Thoracic aorta (tissue), 2 donors: Measurements from ENCODE around the gene HHLA2. TPM values are rescaled to one million over a fixed set of nuclear protein-coding genes. Genes with fewer than 3 reads are reported as not detected.
"Not testable (repeated sequence)": the region's sequence is repeated elsewhere in the genome, so short reads cannot be mapped to it uniquely, and the experiment has no call there.

ENCODE experiments used
- ATAC-seq: fragments of 150-250 bp; one replicate; pipeline ENCODE4 v1.8.0; 2017; ENCODE audit warnings: low read depth; ENCODE audit not compliant: insufficient number of reproducible peaks, low FRiP score
- DNase-seq: peaks from one replicate; pipeline ENCODE4 v3.0.0-alpha.2; 2020; ENCODE audit warnings: low spot score
- H3K27ac ChIP-seq, 2 donors: fragments of 200-600 bp; sonication (generic); 1 replicate in 1 of 2; 2 replicates in 1 of 2; pipeline ENCODE4 v1.5.1; 2016; ENCODE audit warnings: mild to moderate bottlenecking in 2 of 2, moderate library complexity in 2 of 2
- H3K27me3 ChIP-seq: fragments of 200-600 bp; sonication (generic); replicated peaks from 2 replicates; pipeline ENCODE4 v1.6.0; 2016; ENCODE audit warnings: mild to moderate bottlenecking; ENCODE audit not compliant: insufficient read depth
- H3K36me3 ChIP-seq: fragments of 200-600 bp; sonication (generic); one replicate; pipeline ENCODE4 v1.5.1; 2016
- H3K4me1 ChIP-seq, 2 donors: fragments of 200-600 bp; sonication (generic); 1 replicate in 1 of 2; 2 replicates in 1 of 2; pipeline versions ENCODE4 v1.5.1 to v1.6.0; 2016; ENCODE audit warnings: low read depth in 2 of 2, mild to moderate bottlenecking in 1 of 2; ENCODE audit not compliant: control insufficient read depth in 1 of 2
- H3K4me3 ChIP-seq: fragments of 200-600 bp; sonication (generic); 2 replicates; pipeline ENCODE4 v1.5.1; 2016; ENCODE audit warnings: mild to moderate bottlenecking
- H3K9me3 ChIP-seq: fragments of 200-600 bp; sonication (generic); 2 replicates; pipeline ENCODE4 v1.5.1; 2016
- total RNA-seq, 2 donors: library from RNA; depleted of rRNA; stranded (reverse); fragments of >200 nt; gene quantifications; one replicate each; pipeline versions ENCODE4 v1.1.0 to v1.2.3, GENCODE V29; 2016
- TF ChIP-seq, protein P1 (sequence below): fragments of 200-600 bp; sonication (generic); IDR thresholded peaks from one replicate; pipeline ENCODE4 v1.5.1; 2019; ENCODE audit warnings: antibody characterized with exemption

The HHLA2 gene
- total RNA-seq, 2 donors from 2014 or later = not detected

DNA sequence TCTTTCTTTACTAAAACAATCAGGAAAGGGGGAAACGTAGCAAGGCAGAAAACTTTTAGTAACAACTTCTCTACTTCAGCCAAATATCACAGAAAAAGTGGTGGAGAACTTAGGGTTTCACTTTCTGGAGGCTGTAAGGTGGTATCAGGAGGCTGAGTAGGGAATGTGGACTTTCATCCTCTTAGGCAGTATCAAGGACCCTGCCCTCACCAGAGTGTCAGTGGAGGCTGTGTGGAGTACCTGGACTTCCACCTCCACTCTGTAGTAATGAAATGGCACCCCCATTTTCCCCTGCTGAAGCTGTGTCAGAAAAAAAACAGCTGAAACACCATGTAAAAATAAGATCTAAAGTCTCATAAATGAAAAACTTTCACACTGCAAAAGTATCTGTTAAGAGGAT is 11.2 kb upstream of the HHLA2 start:
- Histone ChIP-seq H3K27ac (no peak overlapping the region), H3K36me3 (no peaks in the 10 kb centered on the region), H3K27me3 (no peaks in the 10 kb centered on the region), H3K4me1 (no peaks in the 10 kb centered on the region), H3K4me3 (no peak overlapping the region), H3K9me3 (no peaks in the 10 kb centered on the region)
- no peak for ATAC-seq
- TF ChIP-seq, protein P1, sequence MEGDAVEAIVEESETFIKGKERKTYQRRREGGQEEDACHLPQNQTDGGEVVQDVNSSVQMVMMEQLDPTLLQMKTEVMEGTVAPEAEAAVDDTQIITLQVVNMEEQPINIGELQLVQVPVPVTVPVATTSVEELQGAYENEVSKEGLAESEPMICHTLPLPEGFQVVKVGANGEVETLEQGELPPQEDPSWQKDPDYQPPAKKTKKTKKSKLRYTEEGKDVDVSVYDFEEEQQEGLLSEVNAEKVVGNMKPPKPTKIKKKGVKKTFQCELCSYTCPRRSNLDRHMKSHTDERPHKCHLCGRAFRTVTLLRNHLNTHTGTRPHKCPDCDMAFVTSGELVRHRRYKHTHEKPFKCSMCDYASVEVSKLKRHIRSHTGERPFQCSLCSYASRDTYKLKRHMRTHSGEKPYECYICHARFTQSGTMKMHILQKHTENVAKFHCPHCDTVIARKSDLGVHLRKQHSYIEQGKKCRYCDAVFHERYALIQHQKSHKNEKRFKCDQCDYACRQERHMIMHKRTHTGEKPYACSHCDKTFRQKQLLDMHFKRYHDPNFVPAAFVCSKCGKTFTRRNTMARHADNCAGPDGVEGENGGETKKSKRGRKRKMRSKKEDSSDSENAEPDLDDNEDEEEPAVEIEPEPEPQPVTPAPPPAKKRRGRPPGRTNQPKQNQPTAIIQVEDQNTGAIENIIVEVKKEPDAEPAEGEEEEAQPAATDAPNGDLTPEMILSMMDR = no peak
- no peak for DNase-seq

GRCh38 chr3:108287146-108287545 is 9.2 kb upstream of the HHLA2 start:
- ATAC-seq (no peak), DNase-seq (no peak)
- H3K27ac ChIP-seq = no peak overlapping the region
- no peaks in the 10 kb centered on the region for H3K27me3 ChIP-seq
- H3K4me1 ChIP-seq = no peaks in the 10 kb centered on the region
- H3K36me3 ChIP-seq = no peaks in the 10 kb centered on the region
- TF ChIP-seq, protein P1 = no peak
- no peaks in the 10 kb centered on the region for H3K9me3 ChIP-seq
- H3K4me3 ChIP-seq = no peak overlapping the region

GRCh38 chr3:108288193-108288592 is 8.2 kb upstream of the HHLA2 start:
- not testable (repeated sequence) for H3K27ac ChIP-seq, H3K36me3 ChIP-seq, H3K4me1 ChIP-seq, H3K4me3 ChIP-seq, H3K27me3 ChIP-seq, ATAC-seq, H3K9me3 ChIP-seq, DNase-seq

GRCh38 chr3:108289159-108289558 is 7.2 kb upstream of the HHLA2 start:
- no peak overlapping the region for H3K27ac ChIP-seq
- H3K9me3 ChIP-seq = no peaks in the 10 kb centered on the region
- no peak for ATAC-seq
- no peak overlapping the region for H3K4me3 ChIP-seq
- no peak for DNase-seq
- TF ChIP-seq, protein P1 = no peak
- H3K4me1 ChIP-seq = no peaks in the 10 kb centered on the region
- H3K36me3 ChIP-seq = no peaks in the 10 kb centered on the region
- H3K27me3 ChIP-seq = no peaks in the 10 kb centered on the region

DNA sequence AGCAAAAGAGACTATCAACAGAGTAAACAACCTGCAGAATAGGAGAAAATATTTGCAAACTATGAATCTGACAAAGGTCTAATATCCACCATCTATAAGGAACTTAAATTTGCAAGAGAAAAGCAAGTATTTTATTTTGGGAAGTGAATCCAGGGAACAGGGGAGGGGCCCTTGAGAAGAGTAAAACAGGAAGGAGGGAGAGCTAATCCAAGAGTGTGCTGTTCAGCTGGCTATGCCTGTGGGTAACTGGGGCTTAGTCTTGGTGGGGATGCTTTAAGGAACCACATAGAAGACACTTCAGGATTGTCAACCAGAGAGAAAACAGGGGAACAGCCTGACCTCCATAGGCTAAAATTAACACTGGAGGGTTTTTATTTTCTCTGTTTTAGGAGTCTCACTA is 3.9 kb upstream of the HHLA2 start:
- TF ChIP-seq, protein P1 = no peak
- H3K4me1 ChIP-seq = no peaks in the 10 kb centered on the region
- DNase-seq (no peak), ATAC-seq (no peak)
- no peak overlapping the region for H3K27ac ChIP-seq
- no peaks in the 10 kb centered on the region for H3K9me3 ChIP-seq
- no peaks in the 10 kb centered on the region for H3K36me3 ChIP-seq
- no peaks in the 10 kb centered on the region for H3K27me3 ChIP-seq
- H3K4me3 ChIP-seq = no peak overlapping the region

DNA sequence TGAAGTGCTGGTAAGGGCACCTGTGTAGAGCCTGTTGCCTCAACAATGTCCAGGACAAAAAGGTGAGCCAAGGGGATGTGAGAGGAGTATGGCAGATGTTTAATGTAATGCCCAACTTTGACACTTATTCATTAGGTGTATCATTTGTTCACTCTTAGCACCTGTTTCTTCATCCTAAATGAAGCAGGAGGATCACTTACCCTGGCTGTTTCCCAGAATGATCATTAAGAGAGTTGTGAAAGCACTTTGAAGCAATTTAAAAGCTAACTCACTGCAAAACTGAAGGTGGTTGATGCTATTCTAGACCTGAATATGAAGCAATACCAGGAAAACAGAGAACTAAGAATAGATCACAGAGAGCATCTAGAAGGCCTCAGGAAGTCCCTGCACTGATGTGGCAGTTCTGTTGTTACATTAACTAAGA is 3.4 kb upstream of the HHLA2 start:
- TF ChIP-seq, protein P1 = no peak
- Histone ChIP-seq H3K4me1 (peaks cover 0 to 3% of the 10 kb centered on the region in 2 donors), H3K27ac (no peak overlapping the region), H3K9me3 (no peaks in the 10 kb centered on the region), H3K27me3 (no peaks in the 10 kb centered on the region), H3K36me3 (no peaks in the 10 kb centered on the region), H3K4me3 (no peak overlapping the region)
- ATAC-seq = no peak
- DNase-seq = no peak
